Stimulated activated naive CD8-positive, alpha-beta T cell treated with anti-CD3 and anti-CD28 coated beads, Interleukin-15, Interleukin-2, amounts not matched to agents 100 ng/mL and 50 ng/mL, for 24 hours (primary cell): Measurements from ENCODE around the gene TMEFF2.

Experiments used
- H3K27ac Mint-ChIP-seq: one replicate; pipeline ENCODE4 v1.8.0; 2021; ENCODE audit warnings: mild to moderate bottlenecking, mixed read lengths
- H3K27me3 Mint-ChIP-seq: one replicate; pipeline ENCODE4 v1.8.0; 2021; ENCODE audit warnings: mixed read lengths
- H3K36me3 Mint-ChIP-seq: one replicate; pipeline ENCODE4 v1.8.0; 2021; ENCODE audit warnings: low read depth, mixed read lengths
- H3K4me1 Mint-ChIP-seq: one replicate; pipeline ENCODE4 v1.8.0; 2021; ENCODE audit warnings: low read depth, mixed read lengths
- H3K4me3 Mint-ChIP-seq: one replicate; pipeline ENCODE4 v1.8.0; 2021; ENCODE audit warnings: mild to moderate bottlenecking, mixed read lengths
- H3K9me3 Mint-ChIP-seq: one replicate; pipeline ENCODE4 v1.8.0; 2021; ENCODE audit warnings: mixed read lengths

The TMEFF2 gene

DNA sequence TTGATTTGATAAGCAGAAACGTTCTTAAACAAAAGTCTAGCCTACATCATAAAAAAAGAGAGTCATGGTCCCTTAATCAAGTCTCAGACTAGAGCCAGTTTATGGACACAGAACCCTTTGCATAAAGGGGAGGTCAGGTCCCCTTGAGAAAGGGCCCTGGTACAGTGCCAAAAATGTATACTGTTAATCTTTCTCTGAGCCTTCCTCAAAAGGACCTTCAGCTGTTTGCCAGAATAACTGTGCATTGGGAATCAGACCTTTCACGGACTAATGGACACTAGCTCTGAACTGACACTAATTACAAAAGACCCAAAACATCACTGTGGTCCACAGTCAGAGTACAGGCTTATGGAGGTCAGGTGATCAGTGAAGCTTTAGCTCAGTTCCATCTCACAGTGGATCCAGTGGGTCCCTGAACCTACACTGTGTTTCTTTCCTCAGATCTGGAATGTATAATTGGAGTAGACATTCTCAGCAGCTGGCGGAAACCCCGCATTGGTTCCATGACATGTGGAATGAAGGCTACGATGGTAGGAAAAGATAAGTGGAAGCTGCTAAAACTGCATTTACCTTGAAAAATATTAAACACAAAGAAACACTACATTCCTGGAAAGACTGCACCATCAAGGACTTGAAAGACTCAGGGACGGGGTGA lies 151.4 kb downstream of the TMEFF2 start:
- H3K9me3 Mint-ChIP-seq = no peaks in the 10 kb centered on the region
- H3K27me3 Mint-ChIP-seq = no peaks in the 10 kb centered on the region
- H3K36me3 Mint-ChIP-seq = no peaks in the 10 kb centered on the region
- H3K27ac Mint-ChIP-seq = no peak overlapping the region
- no peak overlapping the region for H3K4me3 Mint-ChIP-seq
- no peaks in the 10 kb centered on the region for H3K4me1 Mint-ChIP-seq

DNA sequence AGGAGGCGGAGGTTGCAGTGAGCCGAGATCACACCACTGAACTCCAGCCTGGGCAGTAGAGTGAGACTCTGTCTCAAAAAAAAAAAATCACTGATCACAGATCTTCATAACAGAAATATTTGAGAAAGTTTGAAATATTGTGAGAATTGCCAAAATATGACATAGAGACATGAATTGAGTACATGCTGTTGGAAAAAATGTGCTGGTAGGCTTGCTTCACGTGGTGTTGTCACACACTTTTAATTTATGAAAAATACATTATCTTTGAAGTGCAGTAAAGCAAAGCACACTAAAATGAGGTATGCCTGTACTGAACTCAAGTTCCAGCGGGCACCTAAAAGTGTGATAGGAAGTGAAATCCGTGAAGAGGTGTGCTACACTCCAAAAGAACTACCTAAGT lies 152.6 kb downstream of the TMEFF2 start:
- H3K27me3 Mint-ChIP-seq = no peaks in the 10 kb centered on the region
- H3K9me3 Mint-ChIP-seq = no peaks in the 10 kb centered on the region
- no peaks in the 10 kb centered on the region for H3K4me1 Mint-ChIP-seq
- H3K4me3 Mint-ChIP-seq = no peak overlapping the region
- no peaks in the 10 kb centered on the region for H3K36me3 Mint-ChIP-seq
- H3K27ac Mint-ChIP-seq = no peak overlapping the region

DNA sequence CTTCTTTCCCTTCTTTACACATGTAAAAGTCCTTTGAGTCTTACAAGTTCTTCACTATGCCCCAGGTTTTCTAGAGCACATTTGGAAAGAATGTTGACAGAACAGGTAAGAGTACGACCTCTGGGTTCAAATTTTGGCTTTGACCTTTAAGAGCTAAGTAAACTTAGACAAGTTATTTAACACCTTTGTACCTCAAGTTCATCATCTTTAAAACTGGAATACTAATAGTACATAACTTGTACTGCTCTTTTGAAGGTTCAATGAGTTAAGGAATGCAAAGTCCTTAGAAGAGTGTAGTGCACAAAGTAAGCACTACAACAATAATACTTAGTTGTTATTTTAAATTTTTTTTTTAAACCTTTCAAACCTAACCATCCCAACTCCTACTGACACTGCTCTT lies 156.6 kb downstream of the TMEFF2 start:
- no peak overlapping the region for H3K27ac Mint-ChIP-seq
- no peaks in the 10 kb centered on the region for H3K9me3 Mint-ChIP-seq
- H3K4me1 Mint-ChIP-seq = no peaks in the 10 kb centered on the region
- no peaks in the 10 kb centered on the region for H3K27me3 Mint-ChIP-seq
- H3K4me3 Mint-ChIP-seq = no peak overlapping the region
- H3K36me3 Mint-ChIP-seq = no peaks in the 10 kb centered on the region

DNA sequence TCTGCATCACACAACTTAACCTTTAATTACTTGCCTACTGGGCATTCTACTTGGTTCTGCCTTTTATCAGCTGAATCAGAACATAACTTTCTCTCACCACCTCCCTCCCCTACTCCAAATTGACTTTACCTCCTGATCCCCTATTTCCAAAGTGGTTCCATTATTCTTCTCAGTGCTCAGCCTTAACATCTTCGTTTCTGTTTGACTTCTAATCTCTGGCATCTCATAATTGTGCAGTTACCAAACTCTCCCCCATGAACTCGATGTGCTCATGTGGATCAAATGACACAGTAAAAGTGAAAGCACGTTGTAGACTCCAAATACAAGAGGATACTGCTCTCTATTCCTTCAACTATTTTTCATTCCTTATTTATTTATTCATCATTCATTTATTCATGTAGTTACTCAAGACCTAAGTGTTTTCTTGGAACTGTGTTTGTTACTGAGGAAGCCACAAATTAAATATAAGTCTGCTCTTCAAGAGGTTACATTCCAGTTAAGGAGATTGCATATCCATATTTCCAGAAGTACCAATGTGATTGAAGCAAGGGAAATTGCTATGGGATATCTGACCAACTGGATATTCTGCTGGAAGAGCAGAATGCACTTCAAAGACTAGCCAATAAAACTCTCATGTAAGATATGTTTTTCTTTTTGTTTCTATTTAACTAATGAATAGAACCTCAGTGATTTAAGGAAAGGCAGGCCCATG lies 158.8 kb downstream of the TMEFF2 start:
- Mint-ChIP-seq H3K9me3 (no peaks in the 10 kb centered on the region), H3K4me3 (no peak overlapping the region), H3K36me3 (no peaks in the 10 kb centered on the region), H3K27ac (no peak overlapping the region), H3K27me3 (no peaks in the 10 kb centered on the region), H3K4me1 (no peaks in the 10 kb centered on the region)

DNA sequence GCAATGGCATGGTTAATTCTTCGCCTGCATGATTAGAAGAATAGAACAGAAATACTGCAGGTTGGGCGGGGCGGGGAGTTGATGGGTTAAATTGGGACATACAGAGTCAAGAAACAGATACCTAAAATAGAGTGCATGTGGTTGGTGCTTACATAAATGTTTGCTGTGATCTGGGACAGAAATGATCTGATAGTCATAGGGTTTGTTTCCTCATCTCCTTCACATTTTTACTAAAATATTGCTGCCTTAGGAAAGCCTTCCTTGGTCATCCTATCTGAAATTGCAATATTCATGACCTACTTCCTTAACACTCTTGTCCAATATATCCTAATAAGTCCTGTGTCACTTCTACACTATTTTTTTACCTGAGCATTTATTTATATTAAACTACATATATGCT lies 163.9 kb downstream of the TMEFF2 start:
- H3K4me3 Mint-ChIP-seq = no peak overlapping the region
- no peaks in the 10 kb centered on the region for H3K9me3 Mint-ChIP-seq
- no peaks in the 10 kb centered on the region for H3K4me1 Mint-ChIP-seq
- H3K27ac Mint-ChIP-seq = no peak overlapping the region
- H3K36me3 Mint-ChIP-seq = no peaks in the 10 kb centered on the region
- H3K27me3 Mint-ChIP-seq = peaks cover 5% of the 10 kb centered on the region

DNA sequence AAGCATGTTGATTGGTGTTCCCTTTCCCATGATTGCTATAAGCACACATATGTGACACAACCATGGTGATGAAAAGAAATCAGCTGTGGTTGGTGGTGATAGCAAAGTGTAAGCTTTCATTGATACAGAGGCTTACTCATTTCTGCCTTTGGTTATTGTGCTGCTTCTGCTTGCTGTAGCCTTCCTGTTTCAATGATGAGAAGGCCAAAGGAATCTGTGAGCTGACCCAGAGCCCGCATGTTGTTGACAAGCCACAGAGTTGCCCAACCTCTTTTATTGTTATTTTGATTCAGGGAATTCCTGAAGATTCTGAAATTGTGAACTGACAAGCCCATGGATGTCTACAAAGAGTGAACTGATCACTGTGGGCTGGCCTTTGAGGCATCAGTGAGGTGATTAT lies 164.4 kb downstream of the TMEFF2 start:
- H3K9me3 Mint-ChIP-seq = no peaks in the 10 kb centered on the region
- H3K4me3 Mint-ChIP-seq = no peak overlapping the region
- no peaks in the 10 kb centered on the region for H3K36me3 Mint-ChIP-seq
- no peaks in the 10 kb centered on the region for H3K4me1 Mint-ChIP-seq
- peaks cover 5% of the 10 kb centered on the region for H3K27me3 Mint-ChIP-seq
- H3K27ac Mint-ChIP-seq = no peak overlapping the region

DNA sequence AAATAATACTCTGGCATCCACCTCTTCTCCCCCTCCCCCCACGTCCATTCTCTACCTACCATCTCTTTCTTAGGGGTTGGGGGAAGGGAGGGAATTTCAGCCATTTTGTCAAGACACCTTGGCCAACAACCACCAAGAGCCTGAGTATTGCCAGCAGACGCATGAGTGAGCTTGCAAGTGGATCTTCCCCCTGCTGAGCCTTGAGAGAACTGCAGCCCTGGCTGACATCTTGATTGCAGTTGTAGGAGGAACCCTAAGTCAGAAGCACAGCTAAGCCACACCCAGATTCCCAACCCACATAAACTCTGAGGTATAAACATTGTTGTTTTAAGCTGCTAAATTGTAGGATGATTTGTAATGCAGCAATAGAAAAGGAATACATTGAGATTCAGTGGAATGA lies 165.6 kb downstream of the TMEFF2 start:
- no peaks in the 10 kb centered on the region for H3K36me3 Mint-ChIP-seq
- no peaks in the 10 kb centered on the region for H3K4me1 Mint-ChIP-seq
- H3K9me3 Mint-ChIP-seq = no peaks in the 10 kb centered on the region
- no peak overlapping the region for H3K27ac Mint-ChIP-seq
- H3K27me3 Mint-ChIP-seq = peaks cover 5% of the 10 kb centered on the region
- no peak overlapping the region for H3K4me3 Mint-ChIP-seq

DNA sequence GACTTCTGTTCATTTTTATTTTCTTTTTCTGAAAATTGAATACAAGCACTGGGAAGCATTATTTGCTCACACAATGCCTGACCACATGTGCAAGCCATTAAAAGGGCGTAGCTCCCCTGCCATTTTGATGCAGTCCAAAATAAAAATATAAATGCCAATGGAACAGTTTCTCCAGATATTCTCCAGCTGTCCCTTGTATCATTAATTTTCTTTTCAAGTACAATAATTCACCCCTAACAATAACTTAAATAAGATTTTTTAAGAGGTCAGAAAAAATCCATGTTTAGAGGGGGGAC lies 168.0 kb downstream of the TMEFF2 start:
- Mint-ChIP-seq H3K4me3 (no peak overlapping the region), H3K27ac (no peak overlapping the region), H3K27me3 (peaks cover 5% of the 10 kb centered on the region), H3K9me3 (no peaks in the 10 kb centered on the region), H3K4me1 (no peaks in the 10 kb centered on the region), H3K36me3 (no peaks in the 10 kb centered on the region)

DNA sequence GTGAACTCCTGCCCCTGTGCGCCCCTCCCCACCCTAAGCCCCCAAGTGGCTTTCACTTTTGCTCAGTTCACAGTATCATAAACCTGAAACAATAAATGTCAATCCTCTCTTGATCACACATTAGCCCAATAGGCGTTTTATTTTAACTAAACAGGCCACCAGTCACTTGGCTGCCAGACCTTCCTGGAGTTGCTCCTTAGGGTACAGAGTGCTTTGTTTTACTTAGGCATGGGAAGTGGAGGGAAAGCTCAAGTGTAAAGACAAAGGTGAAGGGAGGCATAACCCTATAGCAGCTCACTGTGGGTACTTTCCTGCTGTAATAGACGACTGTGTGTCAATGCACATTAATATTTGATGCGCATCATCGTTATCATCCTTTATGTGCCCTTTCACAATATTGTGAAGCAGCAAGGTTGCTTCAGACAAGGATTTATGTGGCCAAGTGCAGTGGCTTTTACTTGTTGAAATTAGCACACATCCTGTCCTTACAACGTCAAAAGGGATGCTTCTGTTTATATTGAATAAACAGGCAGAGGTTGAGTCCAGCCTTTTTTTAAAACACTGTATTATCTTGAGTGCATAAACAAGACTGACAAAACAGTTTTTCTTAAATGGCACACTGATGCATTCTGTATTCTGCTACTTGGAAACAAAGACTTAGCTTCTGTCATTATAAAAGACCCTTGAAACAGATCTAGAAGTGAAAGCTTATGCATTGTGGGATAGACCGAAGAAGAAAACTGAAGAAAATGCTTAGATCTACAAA lies 168.5 kb downstream of the TMEFF2 start:
- no peaks in the 10 kb centered on the region for H3K9me3 Mint-ChIP-seq
- H3K4me3 Mint-ChIP-seq = no peak overlapping the region
- H3K27me3 Mint-ChIP-seq = peaks cover 5% of the 10 kb centered on the region

DNA sequence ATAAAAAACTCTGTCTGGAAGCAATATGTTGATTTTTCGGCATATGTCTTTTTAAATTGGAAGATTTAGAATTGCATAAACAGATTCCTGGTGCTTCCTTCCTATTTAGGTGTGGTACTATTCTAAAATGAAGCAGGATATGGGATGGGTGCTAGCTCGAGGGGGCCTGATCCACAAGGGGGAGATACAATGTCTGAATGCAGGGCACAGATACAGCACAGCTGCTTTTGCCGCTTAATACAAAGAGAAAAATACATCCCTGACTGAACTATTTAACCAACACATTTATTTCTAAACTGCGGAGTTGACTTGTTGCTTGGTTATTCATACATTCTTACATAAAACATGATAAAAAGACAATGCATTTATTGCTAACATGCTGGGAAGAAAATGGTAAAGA lies 169.1 kb downstream of the TMEFF2 start:
- peaks cover 5% of the 10 kb centered on the region for H3K27me3 Mint-ChIP-seq
- no peaks in the 10 kb centered on the region for H3K36me3 Mint-ChIP-seq
- H3K27ac Mint-ChIP-seq = no peak overlapping the region
- no peaks in the 10 kb centered on the region for H3K9me3 Mint-ChIP-seq
- no peak overlapping the region for H3K4me3 Mint-ChIP-seq
- no peaks in the 10 kb centered on the region for H3K4me1 Mint-ChIP-seq

More for the DNA sequence above, 168.5 kb downstream of the TMEFF2 start:
- Mint-ChIP-seq H3K4me1 (no peaks in the 10 kb centered on the region), H3K27ac (no peak overlapping the region), H3K36me3 (no peaks in the 10 kb centered on the region)

DNA sequence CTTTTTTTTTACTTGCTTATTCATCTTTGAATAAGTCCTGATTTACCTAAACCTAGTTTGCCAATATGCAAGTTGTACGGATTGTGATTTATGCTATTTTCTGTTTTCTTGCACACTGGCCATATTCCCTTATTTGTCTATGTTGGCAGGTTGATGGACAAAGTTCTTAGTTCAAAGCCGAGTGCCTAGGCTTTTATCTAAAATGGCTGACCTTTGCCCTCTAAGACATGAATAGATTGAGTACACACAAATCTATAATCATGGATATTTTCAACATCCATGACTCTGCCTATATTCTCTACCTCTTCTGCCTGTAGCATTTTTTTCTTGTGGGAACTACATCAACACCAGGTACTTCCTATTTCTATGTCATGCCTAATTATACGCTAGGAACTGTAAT lies 171.7 kb downstream of the TMEFF2 start:
- Mint-ChIP-seq H3K27me3 (peaks cover 5% of the 10 kb centered on the region), H3K4me1 (no peaks in the 10 kb centered on the region), H3K27ac (no peak overlapping the region), H3K36me3 (no peaks in the 10 kb centered on the region), H3K9me3 (no peaks in the 10 kb centered on the region), H3K4me3 (no peak overlapping the region)

DNA sequence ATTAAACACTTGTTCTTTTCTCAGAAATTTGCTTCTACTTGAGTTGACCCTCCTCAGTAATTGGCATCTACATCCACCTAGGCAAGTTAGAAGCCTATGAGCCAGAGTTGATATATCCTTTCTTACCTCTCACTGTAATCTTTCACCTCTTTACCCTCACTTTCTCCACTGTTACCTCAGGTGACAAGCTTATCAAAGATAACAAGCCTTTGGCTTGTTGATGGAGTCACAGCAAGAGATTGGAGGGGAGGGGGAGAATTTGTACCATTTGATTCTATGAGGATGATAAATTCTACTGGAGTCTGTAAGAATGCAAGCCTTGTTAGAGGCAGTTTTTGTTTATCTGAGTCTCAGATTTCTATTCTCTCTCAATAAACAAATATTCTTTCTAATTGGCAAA lies 176.9 kb downstream of the TMEFF2 start:
- no peak overlapping the region for H3K4me3 Mint-ChIP-seq
- peaks cover 4% of the 10 kb centered on the region for H3K27me3 Mint-ChIP-seq
- H3K4me1 Mint-ChIP-seq = no peaks in the 10 kb centered on the region
- H3K36me3 Mint-ChIP-seq = no peaks in the 10 kb centered on the region
- no peak overlapping the region for H3K27ac Mint-ChIP-seq
- no peaks in the 10 kb centered on the region for H3K9me3 Mint-ChIP-seq

DNA sequence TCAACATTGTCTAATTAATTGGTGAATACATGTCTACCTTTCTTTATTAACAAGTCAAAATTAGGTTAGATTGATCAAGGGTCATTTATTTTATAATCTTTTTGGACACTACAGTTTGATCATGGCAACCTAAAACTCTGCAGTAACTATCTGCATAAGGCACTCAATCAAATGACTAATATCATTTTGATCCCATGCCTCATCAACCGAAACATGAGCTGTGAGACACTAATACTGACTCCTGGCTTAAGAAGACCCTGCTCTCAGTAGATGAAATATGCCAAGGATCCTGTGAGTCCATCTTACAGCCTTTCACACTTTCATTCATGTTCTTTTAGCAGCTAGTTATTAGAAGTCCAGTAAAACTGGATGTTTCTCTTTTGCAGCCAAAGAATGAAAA lies 178.5 kb downstream of the TMEFF2 start:
- no peak overlapping the region for H3K27ac Mint-ChIP-seq
- H3K36me3 Mint-ChIP-seq = no peaks in the 10 kb centered on the region
- H3K9me3 Mint-ChIP-seq = no peaks in the 10 kb centered on the region
- no peak overlapping the region for H3K4me3 Mint-ChIP-seq
- peaks cover 4% of the 10 kb centered on the region for H3K27me3 Mint-ChIP-seq
- no peaks in the 10 kb centered on the region for H3K4me1 Mint-ChIP-seq

DNA sequence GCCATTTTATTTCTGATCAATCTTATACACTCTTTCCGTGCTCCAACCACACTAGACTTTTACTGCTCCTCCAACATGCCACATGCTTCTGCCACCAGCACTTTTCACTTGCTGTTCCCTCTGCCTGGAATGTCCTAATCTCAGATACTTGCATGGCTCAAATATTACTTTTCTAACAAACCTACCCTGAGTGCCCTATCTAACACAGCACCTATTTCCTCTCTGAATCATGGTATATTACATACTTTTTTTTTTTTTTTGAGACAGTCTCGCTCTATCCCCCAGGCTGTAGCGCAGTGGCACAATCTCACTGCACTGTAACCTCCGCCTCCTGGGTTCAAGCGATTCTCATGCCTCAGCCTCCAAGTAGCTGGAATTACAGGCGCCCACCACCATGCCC lies 181.5 kb downstream of the TMEFF2 start:
- Mint-ChIP-seq H3K4me1 (no peaks in the 10 kb centered on the region), H3K4me3 (no peak overlapping the region), H3K27me3 (peaks cover 4% of the 10 kb centered on the region), H3K36me3 (no peaks in the 10 kb centered on the region), H3K27ac (no peak overlapping the region), H3K9me3 (no peaks in the 10 kb centered on the region)

DNA sequence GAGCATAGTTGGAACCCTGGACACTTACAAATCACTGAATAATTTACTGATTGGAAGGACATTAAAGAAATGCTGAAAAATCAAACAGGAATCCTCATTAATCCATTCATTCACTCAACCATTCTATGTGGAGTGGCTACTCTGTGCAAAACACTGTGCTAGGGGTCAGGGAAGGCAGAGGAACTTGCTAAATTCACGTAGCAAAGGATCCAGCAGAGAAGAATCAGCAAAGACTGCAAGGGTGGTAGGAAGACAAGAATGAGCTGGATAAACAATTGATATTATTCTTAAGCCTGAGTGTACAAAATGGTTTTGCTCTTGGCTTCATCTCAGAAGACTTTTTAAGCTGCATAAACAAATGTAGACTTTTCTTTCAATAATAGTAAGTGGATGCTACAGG lies 183.5 kb downstream of the TMEFF2 start:
- Mint-ChIP-seq H3K27ac (no peak overlapping the region), H3K36me3 (no peaks in the 10 kb centered on the region), H3K27me3 (peaks cover 4% of the 10 kb centered on the region), H3K4me1 (no peaks in the 10 kb centered on the region), H3K9me3 (no peaks in the 10 kb centered on the region), H3K4me3 (no peak overlapping the region)
